Activated naive CD8-positive, alpha-beta T cell treated with anti-CD3 and anti-CD28 coated beads, Interleukin-2, amount 50 U/mL, for 24 hours (primary cell): Measurements from ENCODE around the gene SLC27A1.
"Not testable (repeated sequence)": the region's sequence is repeated elsewhere in the genome, so short reads cannot be mapped to it uniquely, and the experiment has no call there.

Source experiments
- ATAC-seq: fragments of 150-1000 bp; cut with Tn5 transposase; one replicate; pipeline ENCODE4 v1.10.0; 2021
- DNase-seq: peaks from one replicate; pipeline ENCODE4 v3.0.0; 2021
- H3K27ac Mint-ChIP-seq: one replicate; pipeline ENCODE4 v1.8.0; 2021; ENCODE audit warnings: mild to moderate bottlenecking, mixed read lengths
- H3K27me3 Mint-ChIP-seq: one replicate; pipeline ENCODE4 v1.8.0; 2021; ENCODE audit warnings: mixed read lengths
- H3K36me3 Mint-ChIP-seq: one replicate; pipeline ENCODE4 v1.8.0; 2021; ENCODE audit warnings: low read depth, mixed read lengths
- H3K4me1 Mint-ChIP-seq: one replicate; pipeline ENCODE4 v1.8.0; 2021; ENCODE audit warnings: mixed read lengths
- H3K4me3 Mint-ChIP-seq: one replicate; pipeline ENCODE4 v1.8.0; 2021; ENCODE audit warnings: mild to moderate bottlenecking, moderate library complexity, mixed read lengths
- H3K9me3 Mint-ChIP-seq: one replicate; pipeline ENCODE4 v1.8.0; 2021; ENCODE audit warnings: mixed read lengths

SLC27A1 gene

GRCh38 chr19:17542793-17543582 is 72.7 kb downstream of the SLC27A1 start:
- ATAC-seq (no peak), DNase-seq (no peak)
- Mint-ChIP-seq H3K27ac (no peak overlapping the region), H3K27me3 (peaks cover 5% of the 10 kb centered on the region), H3K4me1 (peaks cover 11% of the 10 kb centered on the region), H3K4me3 (no peak overlapping the region), H3K9me3 (no peaks in the 10 kb centered on the region), H3K36me3 (no peaks in the 10 kb centered on the region)

GRCh38 chr19:17543986-17544385 is 73.7 kb downstream of the SLC27A1 start:
- H3K4me1 Mint-ChIP-seq: peaks cover 4% of the 10 kb centered on the region
- no peaks in the 10 kb centered on the region for H3K36me3 Mint-ChIP-seq
- H3K4me3 Mint-ChIP-seq: no peak overlapping the region
- DNase-seq (no peak), ATAC-seq (no peak)
- no peaks in the 10 kb centered on the region for H3K9me3 Mint-ChIP-seq
- no peak overlapping the region for H3K27ac Mint-ChIP-seq
- peaks cover 2% of the 10 kb centered on the region for H3K27me3 Mint-ChIP-seq

GRCh38 chr19:17544418-17544817 is 74.1 kb downstream of the SLC27A1 start:
- Mint-ChIP-seq H3K36me3 (no peaks in the 10 kb centered on the region), H3K27me3 (peaks cover 2% of the 10 kb centered on the region), H3K27ac (no peak overlapping the region), H3K9me3 (no peaks in the 10 kb centered on the region), H3K4me3 (no peak overlapping the region), H3K4me1 (peaks cover 3% of the 10 kb centered on the region)
- ATAC-seq: no peak
- no peak for DNase-seq

- ATAC-seq (no peak), DNase-seq (no peak)
- Mint-ChIP-seq H3K27ac (no peak overlapping the region), H3K27me3 (no peaks in the 10 kb centered on the region), H3K4me1 (no peaks in the 10 kb centered on the region), H3K4me3 (no peak overlapping the region), H3K36me3 (no peaks in the 10 kb centered on the region), H3K9me3 (no peaks in the 10 kb centered on the region)
Observed at GRCh38 chr19:17548145-17548544, 77.8 kb downstream of the SLC27A1 start.

- Mint-ChIP-seq H3K36me3 (no peaks in the 10 kb centered on the region), H3K27me3 (no peaks in the 10 kb centered on the region), H3K4me3 (no peak overlapping the region), H3K4me1 (no peaks in the 10 kb centered on the region), H3K9me3 (no peaks in the 10 kb centered on the region), H3K27ac (no peak overlapping the region)
- ATAC-seq (no peak), DNase-seq (no peak)
Observed at GRCh38 chr19:17549085-17549740, 78.9 kb downstream of the SLC27A1 start.

- Mint-ChIP-seq H3K36me3 (no peaks in the 10 kb centered on the region), H3K9me3 (no peaks in the 10 kb centered on the region), H3K27ac (no peak overlapping the region), H3K27me3 (no peaks in the 10 kb centered on the region), H3K4me3 (no peak overlapping the region), H3K4me1 (peaks cover 3% of the 10 kb centered on the region)
- no peak for DNase-seq
- no peak for ATAC-seq
Observed at GRCh38 chr19:17550076-17550667, 79.8 kb downstream of the SLC27A1 start.

- H3K4me1 Mint-ChIP-seq: peaks cover 12% of the 10 kb centered on the region
- not testable (repeated sequence) for ATAC-seq, H3K27ac Mint-ChIP-seq, H3K9me3 Mint-ChIP-seq, DNase-seq, H3K4me3 Mint-ChIP-seq, H3K27me3 Mint-ChIP-seq, H3K36me3 Mint-ChIP-seq
Observed at GRCh38 chr19:17552735-17553134, 82.4 kb downstream of the SLC27A1 start.

- Mint-ChIP-seq H3K27ac (no peak overlapping the region), H3K4me1 (peaks cover 12% of the 10 kb centered on the region), H3K36me3 (peaks cover 8% of the 10 kb centered on the region), H3K27me3 (no peaks in the 10 kb centered on the region), H3K9me3 (no peaks in the 10 kb centered on the region), H3K4me3 (no peak overlapping the region)
- no peak for ATAC-seq
- DNase-seq: no peak
Observed at GRCh38 chr19:17553256-17553655, 82.9 kb downstream of the SLC27A1 start.

- Mint-ChIP-seq H3K27me3 (no peaks in the 10 kb centered on the region), H3K9me3 (no peaks in the 10 kb centered on the region), H3K36me3 (peaks cover 21% of the 10 kb centered on the region), H3K27ac (peak overlapping the region; percentile 73), H3K4me1 (peaks cover 12% of the 10 kb centered on the region), H3K4me3 (peak overlapping the region; percentile 84)
- DNase-seq: no peak
- peak; percentile 17 for ATAC-seq
Observed at GRCh38 chr19:17554968-17555479, 84.7 kb downstream of the SLC27A1 start.

- no peaks in the 10 kb centered on the region for H3K9me3 Mint-ChIP-seq
- DNase-seq (peak; percentile 99), ATAC-seq (peak; percentile 92)
Observed at GRCh38 chr19:17555480-17555928, 85.2 kb downstream of the SLC27A1 start, which contains the start of gene COLGALT1. Gene COLGALT1 (plus strand): TSS chr19:17555649. CDS start chr19:17555714, 65 bp downstream.

More at GRCh38 chr19:17555480-17555928, 85.2 kb downstream of the SLC27A1 start, which contains the start of gene COLGALT1:
- Mint-ChIP-seq H3K36me3 (peaks cover 25% of the 10 kb centered on the region), H3K27ac (peak within 1 kb of the TSS; percentile 76), H3K4me1 (peaks cover 12% of the 10 kb centered on the region), H3K4me3 (peak within 1 kb of the TSS; percentile 84), H3K27me3 (no peaks in the 10 kb centered on the region)
